ENCODE data around the gene PGBD4.
A peak's percentile ranks its signal among the peaks of the same experiment; 100 is the strongest.

Gene PGBD4

DNA sequence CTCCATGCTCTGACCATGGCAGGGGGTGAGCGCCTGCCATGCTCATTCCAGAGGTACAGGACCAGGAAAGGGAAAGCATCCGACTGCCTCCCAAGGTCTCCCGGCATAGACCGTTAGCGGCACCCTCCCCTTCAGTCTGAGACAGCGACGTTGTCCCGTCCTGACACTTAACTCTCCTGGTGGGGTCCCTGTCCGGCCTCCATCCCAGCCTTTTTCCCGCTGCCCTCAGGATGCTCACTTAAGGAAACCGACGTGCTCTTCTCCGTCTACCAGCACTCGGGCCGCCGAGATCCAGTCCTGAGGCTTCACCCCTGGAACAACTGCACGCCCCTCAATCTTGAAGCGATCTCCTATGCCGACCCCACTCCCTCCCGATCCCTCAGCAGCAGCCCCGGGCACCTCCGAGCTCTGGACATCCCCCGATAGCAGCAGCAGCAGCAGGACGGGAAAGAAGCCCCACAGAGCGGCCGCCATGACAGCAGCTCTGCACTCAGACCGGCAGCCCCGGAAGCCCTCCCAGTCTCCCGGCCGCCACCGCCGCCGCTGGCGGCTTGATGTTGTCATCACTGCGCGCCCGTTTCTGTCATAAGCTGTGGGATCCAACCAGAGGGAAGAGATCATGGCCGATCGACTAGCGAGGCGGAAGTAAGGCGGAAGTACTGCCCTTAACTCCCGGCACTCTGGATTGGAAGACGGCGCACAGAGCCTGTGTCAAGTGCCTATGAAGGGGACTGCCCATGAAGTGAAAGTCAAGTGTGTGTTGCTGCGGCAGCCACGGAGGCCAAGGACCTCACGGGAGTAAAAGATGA is at the start of gene PGBD4, which contains the start of gene EMC7:
PGBD4 (plus strand) TSS at position 718 of the 809 bp plus-strand sequence. CDS start 449 bp downstream, outside the sequence.
EMC7 (minus strand) TSS at position 497 of the 809 bp plus-strand sequence; CDS start at position 474, 23 bp downstream.
- TF ChIP-seq, protein P1, sequence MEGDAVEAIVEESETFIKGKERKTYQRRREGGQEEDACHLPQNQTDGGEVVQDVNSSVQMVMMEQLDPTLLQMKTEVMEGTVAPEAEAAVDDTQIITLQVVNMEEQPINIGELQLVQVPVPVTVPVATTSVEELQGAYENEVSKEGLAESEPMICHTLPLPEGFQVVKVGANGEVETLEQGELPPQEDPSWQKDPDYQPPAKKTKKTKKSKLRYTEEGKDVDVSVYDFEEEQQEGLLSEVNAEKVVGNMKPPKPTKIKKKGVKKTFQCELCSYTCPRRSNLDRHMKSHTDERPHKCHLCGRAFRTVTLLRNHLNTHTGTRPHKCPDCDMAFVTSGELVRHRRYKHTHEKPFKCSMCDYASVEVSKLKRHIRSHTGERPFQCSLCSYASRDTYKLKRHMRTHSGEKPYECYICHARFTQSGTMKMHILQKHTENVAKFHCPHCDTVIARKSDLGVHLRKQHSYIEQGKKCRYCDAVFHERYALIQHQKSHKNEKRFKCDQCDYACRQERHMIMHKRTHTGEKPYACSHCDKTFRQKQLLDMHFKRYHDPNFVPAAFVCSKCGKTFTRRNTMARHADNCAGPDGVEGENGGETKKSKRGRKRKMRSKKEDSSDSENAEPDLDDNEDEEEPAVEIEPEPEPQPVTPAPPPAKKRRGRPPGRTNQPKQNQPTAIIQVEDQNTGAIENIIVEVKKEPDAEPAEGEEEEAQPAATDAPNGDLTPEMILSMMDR (IDR thresholded peaks at IDR 0.05; ENCODE audit: low read depth, low read length), result no peak
- peak within 1 kb of the TSS; percentile 99 for H3K4me3 ChIP-seq (ENCODE audit: low read depth, low read length)

DNA sequence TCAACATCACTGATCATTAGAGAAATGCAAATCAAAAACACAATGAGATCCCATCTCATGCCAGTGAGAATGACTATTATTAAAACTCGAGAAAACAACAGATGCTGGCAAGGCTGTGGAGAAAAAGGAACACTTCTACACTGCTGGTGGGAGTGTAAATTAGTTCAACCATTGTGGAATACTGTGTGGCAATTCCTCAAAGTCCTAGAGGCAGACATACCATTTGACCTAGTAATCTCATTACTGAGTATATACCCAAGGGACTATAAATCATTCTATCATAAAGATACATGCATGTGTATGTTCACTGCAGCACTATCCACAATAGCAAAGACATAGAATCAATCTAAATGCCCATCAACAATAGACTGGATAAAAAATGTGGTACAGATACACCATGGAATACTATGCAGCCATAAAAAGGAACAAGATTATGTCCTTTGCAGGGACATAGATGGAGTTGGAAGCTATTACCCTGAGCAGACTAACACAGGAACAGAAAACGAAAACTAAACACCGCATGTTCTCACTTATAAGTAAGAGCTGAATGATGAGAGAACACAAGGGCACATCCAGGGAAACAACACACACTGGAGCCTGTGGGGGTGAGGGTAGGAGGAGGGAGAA is 47.7 kb upstream of the PGBD4 start:
- H3K4me3 ChIP-seq (ENCODE audit: low read depth, low read length), result no peak overlapping the region
- TF ChIP-seq, protein P1 (IDR thresholded peaks at IDR 0.05; ENCODE audit: low read depth, low read length), result no peak

DNA sequence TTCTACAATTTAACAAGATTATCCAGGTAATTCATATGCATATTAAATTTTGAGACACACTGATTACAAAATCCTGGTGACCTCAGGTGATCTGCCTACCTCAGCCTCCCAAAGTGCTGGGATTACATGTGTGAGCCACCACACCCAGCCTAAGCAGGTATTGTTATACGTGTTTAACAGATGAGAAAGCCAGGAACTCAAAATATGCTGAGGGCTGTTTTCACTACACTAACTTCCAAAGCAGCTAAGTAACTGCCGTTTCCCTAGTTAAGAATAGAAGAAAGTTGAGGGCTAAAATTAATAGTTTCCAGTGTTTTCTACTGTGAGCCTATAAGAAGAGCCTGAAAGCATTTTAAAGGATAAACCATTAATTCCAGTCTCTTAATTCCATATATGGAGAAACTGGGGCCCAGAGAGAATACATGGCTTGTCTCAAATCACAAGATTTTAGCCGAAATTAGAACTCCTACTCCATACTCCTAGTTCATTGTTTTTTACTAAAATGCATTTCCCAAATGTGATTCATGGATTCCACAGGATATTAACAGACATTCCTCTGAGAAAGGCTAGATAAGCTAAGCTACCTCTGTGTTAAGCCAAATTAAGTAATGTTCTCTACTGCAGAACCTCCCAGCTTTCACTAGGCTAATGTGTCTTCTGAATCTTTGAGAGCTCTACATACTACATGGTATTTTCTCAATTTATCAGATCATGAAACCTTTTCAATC is 45.9 kb upstream of the PGBD4 start:
- H3K4me3 ChIP-seq (ENCODE audit: low read depth, low read length), result no peak overlapping the region
- TF ChIP-seq, protein P1 (IDR thresholded peaks at IDR 0.05; ENCODE audit: low read depth, low read length), result no peak

DNA sequence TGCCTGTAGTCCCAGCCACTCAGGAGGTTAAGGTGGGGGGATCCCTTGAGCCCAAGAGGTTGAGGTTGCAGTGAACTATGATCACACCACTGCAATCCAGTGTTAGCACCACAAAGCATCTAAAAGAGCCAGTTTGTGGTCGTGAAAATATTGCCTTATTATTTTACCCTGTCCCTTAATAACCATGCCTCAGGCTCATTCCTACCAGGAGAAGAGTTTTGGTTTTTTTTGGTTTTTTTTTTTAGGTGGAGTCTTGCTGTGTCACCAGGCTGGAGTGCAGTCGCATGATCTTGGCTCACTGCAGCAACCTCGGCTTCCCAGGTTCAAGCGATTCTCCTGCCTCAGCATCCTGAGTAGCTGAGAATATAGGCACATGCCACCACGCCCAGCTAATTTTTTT is 45.0 kb upstream of the PGBD4 start:
- no peak overlapping the region for H3K4me3 ChIP-seq (ENCODE audit: low read depth, low read length)
- TF ChIP-seq, protein P1 (IDR thresholded peaks at IDR 0.05; ENCODE audit: low read depth, low read length), result no peak

DNA sequence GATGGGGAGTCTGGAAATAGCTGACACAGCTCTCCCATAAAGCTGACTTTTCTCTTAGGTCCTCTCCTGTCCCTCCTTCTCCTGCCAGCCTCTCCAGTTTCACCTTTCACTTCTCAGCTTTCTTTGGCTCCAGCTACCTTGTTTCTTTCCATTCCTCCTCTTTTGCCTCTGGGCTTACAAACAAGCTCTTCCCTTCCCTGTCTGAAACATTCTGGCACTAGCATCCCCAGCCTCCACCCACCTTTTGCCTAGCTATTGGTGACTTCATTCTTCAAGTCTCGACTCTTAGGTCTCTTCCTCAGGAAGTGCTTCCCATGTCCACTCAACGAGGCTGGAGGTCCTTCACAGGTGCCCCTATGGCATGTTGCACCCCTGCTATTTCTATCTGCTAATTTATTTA is 42.4 kb upstream of the PGBD4 start:
- TF ChIP-seq, protein P1 (IDR thresholded peaks at IDR 0.05; ENCODE audit: low read depth, low read length), result no peak
- H3K4me3 ChIP-seq (ENCODE audit: low read depth, low read length), result no peak overlapping the region

DNA sequence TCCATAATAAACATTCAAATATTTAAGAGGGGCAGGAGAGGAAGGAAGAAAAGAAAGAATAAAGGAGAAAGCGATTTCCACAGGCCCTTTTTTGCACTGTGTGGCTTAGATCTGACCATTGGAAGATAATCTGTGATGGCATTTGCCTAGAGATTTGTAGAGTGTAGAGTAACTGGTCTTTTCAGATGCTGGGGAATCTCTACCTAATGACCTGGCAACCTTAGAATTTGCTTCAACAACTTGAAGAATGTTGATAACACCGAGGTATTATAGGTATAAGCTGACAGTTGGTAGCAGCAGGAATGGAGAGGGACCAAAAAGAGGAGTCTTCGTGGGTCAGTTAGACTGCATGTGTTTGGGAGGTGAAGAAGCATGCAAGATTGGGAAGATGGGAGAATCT is 41.9 kb upstream of the PGBD4 start:
- no peak overlapping the region for H3K4me3 ChIP-seq (ENCODE audit: low read depth, low read length)
- TF ChIP-seq, protein P1 (IDR thresholded peaks at IDR 0.05; ENCODE audit: low read depth, low read length), result no peak

Data from WI38 (cell line).